C4-2B (cell line): ENCODE data around the gene MACROD1.

Experiments used
- ZFX ChIP-seq: fragments of 450-650 bp; IDR thresholded peaks from 2 replicates; pipeline ENCODE4 v1.6.1; 2017
- TF ChIP-seq, protein P1 (sequence below): fragments of 450-650 bp; conservative IDR thresholded peaks from 2 replicates; pipeline ENCODE4 v1.5.1; 2017; ENCODE audit warnings: mild to moderate bottlenecking

DNA sequence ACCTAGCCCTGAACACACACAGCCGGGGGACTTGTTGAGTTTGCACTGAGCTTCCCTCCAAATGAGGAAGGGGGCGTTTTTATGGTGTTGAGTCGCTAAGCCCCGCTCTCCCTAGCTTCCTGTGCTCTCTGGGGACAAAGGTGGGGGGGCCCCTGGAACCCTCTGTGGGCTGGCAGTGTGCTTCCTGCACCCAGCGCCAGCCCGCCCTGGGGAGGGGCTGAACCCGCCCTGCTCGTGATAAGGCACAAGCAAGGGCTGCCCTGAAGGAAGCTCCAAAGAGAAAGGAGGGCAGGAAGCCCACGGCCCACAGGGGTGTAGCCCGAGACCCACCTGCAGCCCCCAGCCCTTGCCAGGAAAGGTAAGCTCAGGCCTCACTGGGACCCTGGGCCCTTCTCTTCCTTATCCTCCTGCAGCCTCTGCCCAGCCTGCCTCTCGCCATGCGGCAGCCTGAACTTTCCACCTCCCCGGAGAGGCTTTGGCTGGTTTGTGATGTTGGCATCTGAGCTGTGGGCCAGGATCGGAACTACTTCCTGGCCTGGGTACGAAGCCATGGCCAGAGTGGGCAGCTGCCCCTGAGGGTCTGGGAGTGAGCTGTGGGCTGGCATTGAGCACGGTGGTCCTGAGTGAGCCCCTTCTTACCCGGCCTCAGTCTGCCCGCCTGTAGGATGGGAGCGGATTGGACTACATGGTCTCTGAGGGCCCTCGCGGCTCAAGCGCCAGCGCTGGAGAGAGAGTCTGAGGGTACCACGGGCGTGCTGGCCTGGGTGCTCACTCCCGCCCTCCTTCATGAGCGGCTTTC, 40.7 kb upstream of the MACROD1 start, which contains the start of gene FERMT3:
- TF ChIP-seq, protein P1, sequence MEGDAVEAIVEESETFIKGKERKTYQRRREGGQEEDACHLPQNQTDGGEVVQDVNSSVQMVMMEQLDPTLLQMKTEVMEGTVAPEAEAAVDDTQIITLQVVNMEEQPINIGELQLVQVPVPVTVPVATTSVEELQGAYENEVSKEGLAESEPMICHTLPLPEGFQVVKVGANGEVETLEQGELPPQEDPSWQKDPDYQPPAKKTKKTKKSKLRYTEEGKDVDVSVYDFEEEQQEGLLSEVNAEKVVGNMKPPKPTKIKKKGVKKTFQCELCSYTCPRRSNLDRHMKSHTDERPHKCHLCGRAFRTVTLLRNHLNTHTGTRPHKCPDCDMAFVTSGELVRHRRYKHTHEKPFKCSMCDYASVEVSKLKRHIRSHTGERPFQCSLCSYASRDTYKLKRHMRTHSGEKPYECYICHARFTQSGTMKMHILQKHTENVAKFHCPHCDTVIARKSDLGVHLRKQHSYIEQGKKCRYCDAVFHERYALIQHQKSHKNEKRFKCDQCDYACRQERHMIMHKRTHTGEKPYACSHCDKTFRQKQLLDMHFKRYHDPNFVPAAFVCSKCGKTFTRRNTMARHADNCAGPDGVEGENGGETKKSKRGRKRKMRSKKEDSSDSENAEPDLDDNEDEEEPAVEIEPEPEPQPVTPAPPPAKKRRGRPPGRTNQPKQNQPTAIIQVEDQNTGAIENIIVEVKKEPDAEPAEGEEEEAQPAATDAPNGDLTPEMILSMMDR = no peak
- no peak for TF ChIP-seq ZFX
